ENCODE results near the gene TNMD. TPM values are rescaled to one million over a fixed set of nuclear protein-coding genes. Genes with fewer than 3 reads are reported as not detected.
"Not testable (repeated sequence)": the region's sequence is repeated elsewhere in the genome, so short reads cannot be mapped to it uniquely, and the experiment has no call there.

Gene TNMD
- total RNA-seq = not detected
- total RNA-seq (2013) = not detected

GRCh38 chrX:100584611-100585010, at the start of gene TNMD:
Gene TNMD (plus strand): TSS chrX:100584936. CDS start chrX:100585019, 83 bp downstream.
- no peak for ATAC-seq
- Histone ChIP-seq H3K36me3 (ENCODE audit: control insufficient read depth, insufficient read depth, low read length) (no peaks in the 10 kb centered on the region), H3K27ac (ENCODE audit: low read length) (no peak within 1 kb of the TSS), H3K27me3 (ENCODE audit: control insufficient read depth, insufficient read depth, low read length) (no peaks in the 10 kb centered on the region), H3K4me1 (ENCODE audit: control insufficient read depth, insufficient read depth, low read length) (no peaks in the 10 kb centered on the region), H3K4me3 (ENCODE audit: low read length) (no peak within 1 kb of the TSS), H3K9me3 (ENCODE audit: control insufficient read depth, insufficient read depth, low read length) (no peaks in the 10 kb centered on the region)
- no peaks in the 10 kb centered on the region for H3K4me1 Mint-ChIP-seq
- no peak for DNase-seq
- no peak for TF ChIP-seq CTCF (IDR thresholded peaks at IDR 0.05)
- H3K27ac Mint-ChIP-seq = no peak within 1 kb of the TSS
- no peaks in the 10 kb centered on the region for H3K9me3 Mint-ChIP-seq
- peaks cover 7% of the 10 kb centered on the region in 2 donors for H3K27me3 Mint-ChIP-seq (ENCODE audit: low read depth in 2 of 2)
- no CpG with 5 or more reads among the region's 2 CpGs for WGBS (ENCODE audit: insufficient coverage)
- H3K4me3 Mint-ChIP-seq = no peak within 1 kb of the TSS
- intact Hi-C loops (cut with micrococcal nuclease) = no loop called here
- no peaks in the 10 kb centered on the region for H3K36me3 Mint-ChIP-seq

DNA sequence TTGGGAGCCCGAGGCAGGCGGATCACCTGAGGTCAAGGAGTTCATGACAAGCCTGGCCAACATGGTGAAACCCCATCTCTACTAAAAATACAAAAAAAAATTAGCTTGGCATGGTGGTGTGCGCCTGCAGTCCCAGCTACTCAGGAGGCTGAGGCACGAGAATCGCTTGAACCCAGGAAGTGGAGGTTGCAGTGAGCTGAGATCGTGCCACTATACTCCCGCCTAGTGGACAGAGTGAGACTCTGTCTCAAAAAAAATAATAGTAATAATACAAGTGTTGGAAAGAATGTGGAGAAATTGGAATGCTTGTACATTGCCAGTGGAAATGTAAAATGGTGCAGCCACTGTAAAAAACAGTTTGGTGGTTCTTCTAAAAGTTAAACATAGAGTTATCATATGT, 19.2 kb upstream of the TNMD start:
- ATAC-seq; H3K9me3 ChIP-seq (ENCODE audit: control insufficient read depth, insufficient read depth, low read length); H3K4me1 Mint-ChIP-seq; DNase-seq; H3K27me3 ChIP-seq (ENCODE audit: control insufficient read depth, insufficient read depth, low read length); H3K4me3 Mint-ChIP-seq; H3K4me1 ChIP-seq (ENCODE audit: control insufficient read depth, insufficient read depth, low read length); H3K9me3 Mint-ChIP-seq; H3K27ac Mint-ChIP-seq; H3K27me3 Mint-ChIP-seq (ENCODE audit: low read depth in 2 of 2); intact Hi-C loops (cut with micrococcal nuclease); H3K4me3 ChIP-seq (ENCODE audit: low read length); H3K36me3 ChIP-seq (ENCODE audit: control insufficient read depth, insufficient read depth, low read length); H3K36me3 Mint-ChIP-seq; H3K27ac ChIP-seq (ENCODE audit: low read length): not testable (repeated sequence)
- WGBS (ENCODE audit: insufficient coverage) = 94% methylated on average over 3 of the region's 7 CpGs

- WGBS (ENCODE audit: insufficient coverage) = 50% methylated on average over 2 of the region's 2 CpGs
- TF ChIP-seq CTCF (IDR thresholded peaks at IDR 0.05) = no peak
- DNase-seq = no peak
- H3K27ac ChIP-seq (ENCODE audit: low read length) = no peak overlapping the region
- H3K9me3 ChIP-seq (ENCODE audit: control insufficient read depth, insufficient read depth, low read length) = no peaks in the 10 kb centered on the region
- no peaks in the 10 kb centered on the region for H3K27me3 ChIP-seq (ENCODE audit: control insufficient read depth, insufficient read depth, low read length)
- H3K36me3 ChIP-seq (ENCODE audit: control insufficient read depth, insufficient read depth, low read length) = no peaks in the 10 kb centered on the region
- H3K4me1 ChIP-seq (ENCODE audit: control insufficient read depth, insufficient read depth, low read length) = no peaks in the 10 kb centered on the region
- no peaks in the 10 kb centered on the region for H3K36me3 Mint-ChIP-seq
- H3K27ac Mint-ChIP-seq = no peak overlapping the region
- no peaks in the 10 kb centered on the region for H3K4me1 Mint-ChIP-seq
- no peak overlapping the region for H3K4me3 Mint-ChIP-seq
- no peak overlapping the region for H3K4me3 ChIP-seq (ENCODE audit: low read length)
- no peaks in the 10 kb centered on the region for H3K9me3 Mint-ChIP-seq
- intact Hi-C loops (cut with micrococcal nuclease) = no loop called here
- H3K27me3 Mint-ChIP-seq (ENCODE audit: low read depth in 2 of 2) = peaks cover 7% of the 10 kb centered on the region in 2 donors
- ATAC-seq = no peak
These were observed 2.0 kb downstream of the TNMD start for GRCh38 chrX:100586747-100587146.

GRCh38 chrX:100587861-100588260, 3.1 kb downstream of the TNMD start:
- no peak for TF ChIP-seq CTCF (IDR thresholded peaks at IDR 0.05)

More at GRCh38 chrX:100587861-100588260, 3.1 kb downstream of the TNMD start:
- Histone ChIP-seq H3K4me3 (ENCODE audit: low read length) (no peak overlapping the region), H3K36me3 (ENCODE audit: control insufficient read depth, insufficient read depth, low read length) (no peaks in the 10 kb centered on the region), H3K27ac (ENCODE audit: low read length) (no peak overlapping the region), H3K27me3 (ENCODE audit: control insufficient read depth, insufficient read depth, low read length) (no peaks in the 10 kb centered on the region), H3K4me1 (ENCODE audit: control insufficient read depth, insufficient read depth, low read length) (no peaks in the 10 kb centered on the region), H3K9me3 (ENCODE audit: control insufficient read depth, insufficient read depth, low read length) (no peaks in the 10 kb centered on the region)
- H3K4me1 Mint-ChIP-seq = no peaks in the 10 kb centered on the region
- WGBS (ENCODE audit: insufficient coverage) = 80% methylated on average over 1 of the region's 2 CpGs
- no peaks in the 10 kb centered on the region for H3K36me3 Mint-ChIP-seq
- H3K27ac Mint-ChIP-seq = no peak overlapping the region
- DNase-seq (no peak), ATAC-seq (no peak)
- intact Hi-C loops (cut with micrococcal nuclease) = no loop called here
- peaks cover 7% of the 10 kb centered on the region in 2 donors for H3K27me3 Mint-ChIP-seq (ENCODE audit: low read depth in 2 of 2)
- no peak overlapping the region for H3K4me3 Mint-ChIP-seq
- H3K9me3 Mint-ChIP-seq = no peaks in the 10 kb centered on the region
